HepG2 (cell line): ENCODE data around the gene FGD6. TPM values are rescaled to one million over a fixed set of nuclear protein-coding genes. Genes with fewer than 3 reads are reported as not detected.

Experiments
- ATAC-seq: fragments of 200-7000 bp; cut with Tn5 transposase; 3 replicates; pipeline ENCODE4 v1.9.1; 2020; ENCODE audit warnings: mild to moderate bottlenecking, moderate library complexity
- BruUV-seq: library from RNA; stranded (reverse); fragments of 400-500 nt; replicated peaks from 2 replicates; lab custom pipeline; 2021; lab: Mats Ljungman, UMichigan
- CTCF ChIA-PET: fragments of 300-600 bp; formaldehyde crosslinking; extraction: SDS; loops from one replicate; lab custom pipeline; 2021; ENCODE audit warnings: low total read pairs, inconsistent platforms, low intra/inter-chr PET ratio; lab: Yijun Ruan, JAX
- POLR2A ChIA-PET: fragments of 350-600 bp; sonication (Branson Sonifier 250); formaldehyde crosslinking; loops from one replicate; lab custom pipeline; 2020; ENCODE audit warnings: antibody characterized with exemption, inconsistent platforms; lab: Yijun Ruan, JAX
- DNase-seq: peaks from one replicate; pipeline ENCODE4 v3.0.0-alpha.2; 2015; ENCODE audit warnings: low spot score
- FAIRE-seq: peaks from 3 replicates; lab custom pipeline; 2011; peaks lifted over from hg19 to GRCh38; lab: Jason Lieb, UNC
- H2AFZ ChIP-seq: one replicate; pipeline ENCODE4 v1.6.1; 2011; ENCODE audit warnings: low read length, inconsistent platforms
- H3K27ac ChIP-seq: fragments of 300-600 bp; 3 replicates; pipeline ENCODE4 v1.8.0; 2011; ENCODE audit warnings: mixed run types, mild to moderate bottlenecking, mixed read lengths, low read length, inconsistent platforms; ENCODE audit not compliant: insufficient read depth; ENCODE audit errors: extremely low read length
- H3K27me3 ChIP-seq, 2 experiments: fragments of 200-600 bp in 1 of 2; 2 replicates in 1 of 2; 3 replicates in 1 of 2; pipeline versions ENCODE4 v1.6.0 to v1.8.0; 2011; ENCODE audit warnings: low read length in 2 of 2, mild to moderate bottlenecking in 2 of 2, moderate library complexity in 2 of 2, inconsistent platforms in 1 of 2; ENCODE audit not compliant: insufficient read depth in 2 of 2, control insufficient read depth in 1 of 2
- H3K36me3 ChIP-seq, 2 experiments: fragments of 200-600 bp in 1 of 2; replicated peaks in 1 of 2; 2 replicates in 1 of 2; 3 replicates in 1 of 2; pipeline versions ENCODE4 v1.5.1 to v1.8.0; 2011; ENCODE audit warnings: low read length in 2 of 2, inconsistent platforms in 1 of 2; ENCODE audit not compliant: insufficient read depth in 2 of 2, control insufficient read depth in 1 of 2
- H3K4me1 ChIP-seq: 2 replicates; pipeline ENCODE4 v1.5.1; 2012; ENCODE audit warnings: low read length, inconsistent platforms; ENCODE audit not compliant: insufficient read depth
- H3K4me2 ChIP-seq: 2 replicates; pipeline ENCODE4 v1.6.0; 2011; ENCODE audit warnings: low read depth, low read length, inconsistent platforms
- H3K4me3 ChIP-seq, 3 experiments: fragments of 200-600 bp in 1 of 3; sonication (generic), shearing (Covaris generic) in 1 of 3; replicated peaks in 1 of 3; 2 replicates each; pipeline ENCODE4 v1.5.1; 2011 to 2016; ENCODE audit warnings: low read length in 3 of 3, inconsistent platforms in 2 of 3, low read depth in 2 of 3, mild to moderate bottlenecking in 2 of 3, control low read depth in 1 of 3, mixed read lengths in 1 of 3; ENCODE audit not compliant: insufficient read depth in 1 of 3
- H3K79me2 ChIP-seq: one replicate; pipeline ENCODE4 v1.6.1; 2011; ENCODE audit warnings: low read length, inconsistent platforms; ENCODE audit not compliant: insufficient read depth
- H3K9ac ChIP-seq: 2 replicates; pipeline ENCODE4 v1.6.0; 2011; ENCODE audit warnings: mild to moderate bottlenecking, low read depth, low read length, inconsistent platforms; ENCODE audit not compliant: insufficient read depth
- H3K9me3 ChIP-seq: 2 replicates; pipeline ENCODE4 v1.5.1; 2012; ENCODE audit warnings: mild to moderate bottlenecking, low read length
- H4K20me1 ChIP-seq: 2 replicates; pipeline ENCODE4 v1.6.0; 2011; ENCODE audit warnings: inconsistent platforms, mild to moderate bottlenecking, low read length, moderate library complexity; ENCODE audit not compliant: insufficient read depth
- FOXJ3 ChIP-seq: sonication (generic); formaldehyde crosslinking; IDR thresholded peaks from 2 replicates; pipeline ENCODE4 v1.4.0; 2020; ENCODE audit warnings: missing genetic modification reagents, mild to moderate bottlenecking, borderline replicate concordance
- HOXA9 ChIP-seq: sonication (generic); formaldehyde crosslinking; IDR thresholded peaks from 2 replicates; pipeline ENCODE4 v1.8.1; 2022; ENCODE audit warnings: missing genetic modification reagents, mild to moderate bottlenecking, moderate library complexity, borderline replicate concordance
- KDM1A ChIP-seq: IDR thresholded peaks from 2 replicates; pipeline ENCODE4 v1.6.1; 2016; ENCODE audit warnings: missing compliant biosample characterization
- KDM4B ChIP-seq: sonication (generic); formaldehyde crosslinking; IDR thresholded peaks from 2 replicates; pipeline ENCODE4 v1.4.0; 2020; ENCODE audit warnings: missing genetic modification reagents
- NFE2L1 ChIP-seq: sonication (generic); formaldehyde crosslinking; IDR thresholded peaks from 2 replicates; pipeline ENCODE4 v1.4.0; 2020; ENCODE audit warnings: missing genetic modification reagents, mild to moderate bottlenecking, borderline replicate concordance
- NFIB ChIP-seq: sonication (generic); formaldehyde crosslinking; IDR thresholded peaks from 2 replicates; pipeline ENCODE4 v1.9.0; 2021; ENCODE audit warnings: missing genetic modification reagents, mild to moderate bottlenecking, borderline replicate concordance
- ZFX ChIP-seq: sonication (generic); formaldehyde crosslinking; IDR thresholded peaks from 2 replicates; pipeline ENCODE4 v1.4.0; 2020; ENCODE audit warnings: mild to moderate bottlenecking, low read depth, missing genetic modification reagents, moderate library complexity
- ZNF230 ChIP-seq: sonication (generic); formaldehyde crosslinking; IDR thresholded peaks from 2 replicates; pipeline ENCODE4 v1.4.0; 2020; ENCODE audit warnings: mild to moderate bottlenecking, missing genetic modification reagents
- ZNF33A ChIP-seq: sonication (generic); formaldehyde crosslinking; IDR thresholded peaks from 2 replicates; pipeline ENCODE4 v1.5.1; 2020; ENCODE audit warnings: missing genetic modification reagents, mild to moderate bottlenecking, moderate library complexity, borderline replicate concordance
- ZNF33B ChIP-seq: sonication (generic); formaldehyde crosslinking; IDR thresholded peaks from 2 replicates; pipeline ENCODE4 v1.5.1; 2020; ENCODE audit warnings: mild to moderate bottlenecking, missing genetic modification reagents
- ZNF451 ChIP-seq: sonication (generic); formaldehyde crosslinking; IDR thresholded peaks from 2 replicates; pipeline ENCODE4 v1.5.0; 2020; ENCODE audit warnings: mild to moderate bottlenecking, missing genetic modification reagents
- ZNF562 ChIP-seq: sonication (generic); formaldehyde crosslinking; IDR thresholded peaks from 2 replicates; pipeline ENCODE4 v1.8.0; 2022; ENCODE audit warnings: missing genetic modification reagents, borderline replicate concordance
- ZNF644 ChIP-seq: IDR thresholded peaks from 2 replicates; pipeline ENCODE4 v1.6.1; 2016; ENCODE audit warnings: low read depth
- WGBS: methylation state at CpG from one replicate; pipeline ENCODE4 v1.1.6; 2017; ENCODE audit warnings: low lambda C conversion rate; 5-methylcytosine and 5-hydroxymethylcytosine counted together
- in situ Hi-C: cut with HindIII; loops from 2 replicates; pipeline ENCODE4 v1.10.0; 2017; ENCODE audit warnings: low pct_unique_long_range_greater_than_20kb; ENCODE audit not compliant: extremely low pct_ligation_motif_present
- intact Hi-C: fragments of 100-400 bp; cut with micrococcal nuclease; formaldehyde crosslinking; loops from one replicate; pipeline ENCODE4 v1.10.0; 2022; ENCODE audit not compliant: unreplicated experiment
- polyA plus RNA-seq, 8 experiments: library from polyadenylated mRNA; depleted of rRNA in 3 of 8; stranded (reverse) in 7 of 8; unstranded in 1 of 8; fragments of >200 nt; fragmentation: Illumina TruSeq in 4 of 8; extraction: Trizol in 4 of 8; gene quantifications; 2 replicates each; pipeline versions ENCODE4 v1.2.1 to v1.2.3, GENCODE V29; 2011 to 2016; ENCODE audit warnings: low read depth in 4 of 8, missing spikeins in 1 of 8, mixed read lengths in 1 of 8; ENCODE audit not compliant: insufficient read depth in 1 of 8
- total RNA-seq, 5 experiments: library from RNA; depleted of rRNA; stranded (reverse); fragments of >200 nt; fragmentation: Illumina TruSeq; extraction: Trizol; gene quantifications; 2 replicates each; pipeline ENCODE4 v1.2.3, GENCODE V29; 2016; ENCODE audit warnings: low read depth in 1 of 5
- TF ChIP-seq, protein P1 (sequence below): sonication (generic); formaldehyde crosslinking; IDR thresholded peaks from 2 replicates; pipeline ENCODE4 v1.8.1; 2023; ENCODE audit warnings: mild to moderate bottlenecking, inconsistent platforms, moderate library complexity, missing genetic modification reagents, borderline replicate concordance
- TF ChIP-seq, protein P2 (sequence below): sonication (generic); formaldehyde crosslinking; IDR thresholded peaks from 2 replicates; pipeline ENCODE4 v1.4.0; 2020; ENCODE audit warnings: missing genetic modification reagents
- TF ChIP-seq, protein P3 (sequence below): IDR thresholded peaks from 2 replicates; pipeline ENCODE4 v1.6.1; 2016

The FGD6 gene
- total and polyA plus RNA-seq, 2 of the 13 experiments (the other 11 are each of a cell fraction or from before 2014, with no cell fraction given), result 2.2 to 4.3 TPM

DNA sequence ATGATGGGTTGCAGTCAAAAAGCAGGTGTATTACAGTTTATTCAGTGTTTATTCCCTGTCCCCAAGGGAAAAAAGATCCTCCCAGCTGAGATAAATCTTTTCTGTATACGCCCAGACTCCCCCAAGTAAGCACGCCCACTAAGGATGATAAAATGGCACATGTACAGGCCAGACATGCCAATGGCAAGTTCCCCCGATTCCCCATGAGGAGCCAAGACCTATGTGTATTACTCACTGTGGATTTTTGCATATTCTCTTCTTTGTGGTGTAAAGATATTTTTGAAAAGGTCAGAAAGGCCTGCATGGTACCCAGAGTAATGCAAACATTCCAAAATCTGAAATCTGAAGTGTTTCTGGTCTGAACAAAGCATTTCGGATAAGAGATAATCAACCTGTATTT is 166.0 kb downstream of the FGD6 start (continued):
- TF ChIP-seq HOXA9 (no peak), ZNF230 (CRISPR knock-in tag) (no peak)

DNA sequence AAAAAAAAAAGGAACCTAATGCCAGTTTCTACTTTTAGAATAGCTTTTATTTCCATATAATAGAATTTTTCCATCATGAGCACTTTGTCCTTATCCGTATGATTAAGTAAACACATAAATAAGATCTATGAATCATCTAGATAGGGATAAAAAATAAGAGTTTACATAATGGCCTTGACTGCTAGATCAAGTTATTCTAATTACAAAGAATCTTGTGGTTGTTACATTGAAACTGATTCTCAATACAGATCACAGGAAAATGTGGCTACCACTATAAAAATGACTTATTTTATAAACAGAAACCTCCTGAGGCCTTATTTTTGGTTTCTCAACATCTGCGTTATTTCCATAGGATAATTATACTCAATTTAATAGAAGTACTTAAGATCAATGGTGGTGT is 179.4 kb downstream of the FGD6 start:
- CTCF ChIA-PET, result no interaction called here
- POLR2A ChIA-PET, result no interaction called here
- Histone ChIP-seq H3K27me3 (no peaks in the 10 kb centered on the region), H3K36me3 (peaks cover 5 to 43% of the 10 kb centered on the region in 2 experiments), H2AFZ (no peak overlapping the region), H3K79me2 (no peaks in the 10 kb centered on the region), H4K20me1 (no peaks in the 10 kb centered on the region), H3K4me1 (no peaks in the 10 kb centered on the region), H3K9ac (no peak overlapping the region), H3K4me3 (no peak overlapping the region), H3K4me2 (no peak overlapping the region), H3K27ac (no peak overlapping the region), H3K9me3 (no peaks in the 10 kb centered on the region)
- ATAC-seq, result no peak
- 99% methylated on average over 2 of the region's 2 CpGs for WGBS
- TF ChIP-seq, protein P1, sequence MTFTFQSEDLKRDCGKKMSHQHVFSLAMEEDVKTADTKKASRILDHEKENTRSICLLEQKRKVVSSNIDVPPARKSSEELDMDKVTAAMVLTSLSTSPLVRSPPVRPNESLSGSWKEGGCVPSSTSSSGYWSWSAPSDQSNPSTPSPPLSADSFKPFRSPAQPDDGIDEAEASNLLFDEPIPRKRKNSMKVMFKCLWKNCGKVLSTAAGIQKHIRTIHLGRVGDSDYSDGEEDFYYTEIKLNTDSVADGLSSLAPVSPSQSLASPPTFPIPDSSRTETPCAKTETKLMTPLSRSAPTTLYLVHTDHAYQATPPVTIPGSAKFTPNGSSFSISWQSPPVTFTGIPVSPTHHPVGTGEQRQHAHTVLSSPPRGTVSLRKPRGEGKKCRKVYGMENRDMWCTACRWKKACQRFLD (CRISPR knock-in tag), result no peak
- TF ChIP-seq ZNF562 (no peak), ZNF33B (no peak), ZNF33A (no peak), ZFX (CRISPR knock-in tag) (no peak), KDM1A (CRISPR knock-in tag) (no peak), ZNF644 (CRISPR knock-in tag) (no peak), NFE2L1 (no peak), FOXJ3 (no peak), KDM4B (CRISPR knock-in tag) (no peak), ZNF451 (no peak), NFIB (CRISPR knock-in tag) (no peak)
- TF ChIP-seq, protein P2, sequence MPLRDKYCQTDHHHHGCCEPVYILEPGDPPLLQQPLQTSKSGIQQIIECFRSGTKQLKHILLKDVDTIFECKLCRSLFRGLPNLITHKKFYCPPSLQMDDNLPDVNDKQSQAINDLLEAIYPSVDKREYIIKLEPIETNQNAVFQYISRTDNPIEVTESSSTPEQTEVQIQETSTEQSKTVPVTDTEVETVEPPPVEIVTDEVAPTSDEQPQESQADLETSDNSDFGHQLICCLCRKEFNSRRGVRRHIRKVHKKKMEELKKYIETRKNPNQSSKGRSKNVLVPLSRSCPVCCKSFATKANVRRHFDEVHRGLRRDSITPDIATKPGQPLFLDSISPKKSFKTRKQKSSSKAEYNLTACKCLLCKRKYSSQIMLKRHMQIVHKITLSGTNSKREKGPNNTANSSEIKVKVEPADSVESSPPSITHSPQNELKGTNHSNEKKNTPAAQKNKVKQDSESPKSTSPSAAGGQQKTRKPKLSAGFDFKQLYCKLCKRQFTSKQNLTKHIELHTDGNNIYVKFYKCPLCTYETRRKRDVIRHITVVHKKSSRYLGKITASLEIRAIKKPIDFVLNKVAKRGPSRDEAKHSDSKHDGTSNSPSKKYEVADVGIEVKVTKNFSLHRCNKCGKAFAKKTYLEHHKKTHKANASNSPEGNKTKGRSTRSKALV, result no peak
- TF ChIP-seq, protein P3, sequence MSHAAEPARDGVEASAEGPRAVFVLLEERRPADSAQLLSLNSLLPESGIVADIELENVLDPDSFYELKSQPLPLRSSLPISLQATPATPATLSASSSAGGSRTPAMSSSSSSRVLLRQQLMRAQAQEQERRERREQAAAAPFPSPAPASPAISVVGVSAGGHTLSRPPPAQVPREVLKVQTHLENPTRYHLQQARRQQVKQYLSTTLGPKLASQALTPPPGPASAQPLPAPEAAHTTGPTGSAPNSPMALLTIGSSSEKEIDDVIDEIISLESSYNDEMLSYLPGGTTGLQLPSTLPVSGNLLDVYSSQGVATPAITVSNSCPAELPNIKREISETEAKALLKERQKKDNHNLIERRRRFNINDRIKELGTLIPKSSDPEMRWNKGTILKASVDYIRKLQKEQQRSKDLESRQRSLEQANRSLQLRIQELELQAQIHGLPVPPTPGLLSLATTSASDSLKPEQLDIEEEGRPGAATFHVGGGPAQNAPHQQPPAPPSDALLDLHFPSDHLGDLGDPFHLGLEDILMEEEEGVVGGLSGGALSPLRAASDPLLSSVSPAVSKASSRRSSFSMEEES (CRISPR knock-in tag), result no peak
- intact Hi-C loops (no loop called here), in situ Hi-C loops (no loop called here)
- DNase-seq, result no peak
- FAIRE-seq, result no peak
- no TSS peak for BruUV-seq
